HepG2 (cell line): ENCODE measurements around the gene TCF7L2. TPM values are rescaled to one million over a fixed set of nuclear protein-coding genes. Genes with fewer than 3 reads are reported as not detected.

Experiments
- ADNP ChIP-seq: sonication (generic); formaldehyde crosslinking; IDR thresholded peaks from 2 replicates; pipeline ENCODE4 v1.4.0; 2020; ENCODE audit warnings: missing genetic modification reagents
- ARNTL ChIP-seq: sonication (generic); formaldehyde crosslinking; IDR thresholded peaks from 2 replicates; pipeline ENCODE4 v1.4.0; 2020; ENCODE audit warnings: mild to moderate bottlenecking, missing genetic modification reagents
- ELF3 ChIP-seq: IDR thresholded peaks from 2 replicates; pipeline ENCODE4 v1.6.1; 2016; ENCODE audit warnings: missing genetic modification reagents, missing compliant biosample characterization
- HES4 ChIP-seq: sonication (generic); formaldehyde crosslinking; IDR thresholded peaks from 2 replicates; pipeline ENCODE4 v1.9.0; 2021; ENCODE audit warnings: mild to moderate bottlenecking, missing genetic modification reagents, borderline replicate concordance
- HIVEP1 ChIP-seq: sonication (generic); formaldehyde crosslinking; IDR thresholded peaks from 2 replicates; pipeline ENCODE4 v1.4.0; 2020; ENCODE audit warnings: mild to moderate bottlenecking, missing genetic modification reagents
- HMG20A ChIP-seq: IDR thresholded peaks from 2 replicates; pipeline ENCODE4 v1.6.1; 2016; ENCODE audit warnings: borderline replicate concordance
- KDM4B ChIP-seq: sonication (generic); formaldehyde crosslinking; IDR thresholded peaks from 2 replicates; pipeline ENCODE4 v1.4.0; 2020; ENCODE audit warnings: missing genetic modification reagents
- KLF16 ChIP-seq, 2 experiments: sonication (generic) in 1 of 2; formaldehyde crosslinking in 1 of 2; IDR thresholded peaks; 2 replicates each; pipeline versions ENCODE4 v1.6.1 to v1.8.0; 2016 to 2023; ENCODE audit warnings: missing genetic modification reagents in 2 of 2, missing compliant biosample characterization in 1 of 2
- KMT2A ChIP-seq: sonication (generic); formaldehyde crosslinking; IDR thresholded peaks from 2 replicates; pipeline ENCODE4 v1.4.0; 2020; ENCODE audit warnings: missing genetic modification reagents
- MIXL1 ChIP-seq: IDR thresholded peaks from 2 replicates; pipeline ENCODE4 v1.6.1; 2016
- NKX3-1 ChIP-seq: sonication (generic); formaldehyde crosslinking; IDR thresholded peaks from 2 replicates; pipeline ENCODE4 v1.5.0; 2020; ENCODE audit warnings: missing genetic modification reagents
- PHF5A ChIP-seq: IDR thresholded peaks from one replicate; pipeline ENCODE4 v1.6.1; 2018; ENCODE audit warnings: low read depth, missing genetic modification reagents; ENCODE audit not compliant: unreplicated experiment
- POLR2AphosphoS2 ChIP-seq: IDR thresholded peaks from 2 replicates; pipeline ENCODE4 v1.6.1; 2011; ENCODE audit warnings: low read depth, low read length, improper control_type of control experiment
- REL ChIP-seq: sonication (generic); formaldehyde crosslinking; conservative IDR thresholded peaks from 2 replicates; pipeline ENCODE4 v1.8.0; 2022; ENCODE audit warnings: mild to moderate bottlenecking, missing genetic modification reagents, moderate library complexity
- SALL1 ChIP-seq: sonication (generic); formaldehyde crosslinking; IDR thresholded peaks from 2 replicates; pipeline ENCODE4 v1.8.0; 2022; ENCODE audit warnings: mild to moderate bottlenecking, missing genetic modification reagents
- U2AF1 ChIP-seq: fragments of 200-400 bp; formaldehyde crosslinking; optimal IDR thresholded peaks from 2 replicates; pipeline ENCODE3; 2017; ENCODE audit warnings: mild to moderate bottlenecking, low read depth, low read length
- XRCC5 ChIP-seq: fragments of 200-400 bp; formaldehyde crosslinking; optimal IDR thresholded peaks from 2 replicates; pipeline ENCODE3; 2017; ENCODE audit warnings: mild to moderate bottlenecking, low read length
- ZEB1 ChIP-seq: IDR thresholded peaks from 2 replicates; pipeline ENCODE4 v1.6.1; 2012; ENCODE audit warnings: mild to moderate bottlenecking, low read depth, inconsistent platforms; ENCODE audit not compliant: insufficient replicate concordance
- ZKSCAN5 ChIP-seq: sonication (generic); formaldehyde crosslinking; IDR thresholded peaks from 2 replicates; pipeline ENCODE4 v1.5.1; 2020; ENCODE audit warnings: mild to moderate bottlenecking, missing genetic modification reagents
- ZNF333 ChIP-seq: sonication (generic); formaldehyde crosslinking; IDR thresholded peaks from 2 replicates; pipeline ENCODE4 v1.4.0; 2020; ENCODE audit warnings: mild to moderate bottlenecking, missing genetic modification reagents, borderline replicate concordance
- ZNF337 ChIP-seq: sonication (generic); formaldehyde crosslinking; IDR thresholded peaks from 2 replicates; pipeline ENCODE4 v1.5.1; 2020; ENCODE audit warnings: missing genetic modification reagents, low read depth, mild to moderate bottlenecking, borderline replicate concordance
- ZNF562 ChIP-seq: sonication (generic); formaldehyde crosslinking; IDR thresholded peaks from 2 replicates; pipeline ENCODE4 v1.8.0; 2022; ENCODE audit warnings: missing genetic modification reagents, borderline replicate concordance
- polyA plus RNA-seq, 8 experiments: library from polyadenylated mRNA; depleted of rRNA in 3 of 8; stranded (reverse) in 7 of 8; unstranded in 1 of 8; fragments of >200 nt; fragmentation: Illumina TruSeq in 4 of 8; extraction: Trizol in 4 of 8; gene quantifications; 2 replicates each; pipeline versions ENCODE4 v1.2.1 to v1.2.3, GENCODE V29; 2011 to 2016; ENCODE audit warnings: low read depth in 4 of 8, missing spikeins in 1 of 8, mixed read lengths in 1 of 8; ENCODE audit not compliant: insufficient read depth in 1 of 8
- total RNA-seq, 5 experiments: library from RNA; depleted of rRNA; stranded (reverse); fragments of >200 nt; fragmentation: Illumina TruSeq; extraction: Trizol; gene quantifications; 2 replicates each; pipeline ENCODE4 v1.2.3, GENCODE V29; 2016; ENCODE audit warnings: low read depth in 1 of 5
- TF ChIP-seq, protein P1 (sequence below): sonication (generic); formaldehyde crosslinking; IDR thresholded peaks from 2 replicates; pipeline ENCODE4 v1.4.0; 2020; ENCODE audit warnings: missing genetic modification reagents
- TF ChIP-seq, protein P2 (sequence below): sonication (generic); formaldehyde crosslinking; IDR thresholded peaks from 2 replicates; pipeline ENCODE4 v1.4.0; 2020; ENCODE audit warnings: low read depth, mild to moderate bottlenecking, missing genetic modification reagents
- TF ChIP-seq, protein P3 (sequence below): IDR thresholded peaks from 2 replicates; pipeline ENCODE4 v1.6.1; 2018; ENCODE audit warnings: missing genetic modification reagents
- TF ChIP-seq, protein P4 (sequence below): sonication (generic); formaldehyde crosslinking; IDR thresholded peaks from 2 replicates; pipeline ENCODE4 v1.5.1; 2020; ENCODE audit warnings: missing genetic modification reagents, mild to moderate bottlenecking, borderline replicate concordance

TCF7L2 gene
- total and polyA plus RNA-seq, 2 of the 13 experiments (the other 11 are each of a cell fraction or from before 2014, with no cell fraction given), result 3.9 to 13.7 TPM

DNA sequence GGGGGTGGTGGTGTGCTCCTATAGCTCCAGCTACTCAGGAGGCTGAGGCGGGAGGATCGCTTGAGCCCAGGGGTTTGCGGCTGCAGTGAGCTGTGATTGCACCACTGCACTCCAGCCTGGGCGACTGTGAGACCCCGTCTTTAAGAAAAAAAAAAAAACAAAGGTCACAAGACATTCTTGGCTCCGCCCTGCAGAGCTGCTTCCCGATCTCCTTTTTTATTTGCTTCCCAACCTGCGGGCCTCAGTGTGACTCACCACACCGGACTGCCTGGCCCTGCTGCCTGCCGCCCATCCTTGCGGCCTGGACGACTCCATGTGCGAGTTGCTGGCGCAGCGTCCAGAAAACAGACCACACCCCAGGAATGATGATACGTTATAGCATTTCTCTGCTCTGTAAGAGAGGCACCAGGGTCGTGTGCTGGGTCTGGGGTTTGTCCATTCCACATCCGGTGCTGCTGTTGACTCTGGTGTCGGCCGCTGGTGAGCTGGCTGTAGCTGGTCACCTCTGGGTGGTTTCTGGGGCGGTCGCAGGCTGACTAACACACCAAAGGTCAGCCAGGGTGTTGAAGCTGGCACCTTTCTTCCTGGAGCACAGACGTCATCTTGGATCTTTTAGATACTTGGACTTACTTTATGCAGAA is 123.6 kb downstream of the TCF7L2 start (continued):
- TF ChIP-seq U2AF1 (no peak), ARNTL (CRISPR knock-in tag) (peak; percentile 75), XRCC5 (peak; percentile 73), NKX3-1 (CRISPR knock-in tag) (0 out of 2 replicates have a peak, but pooled peaks have one; percentile 66), ZKSCAN5 (CRISPR knock-in tag) (no peak), PHF5A (CRISPR knock-in tag) (no peak), ZNF337 (CRISPR knock-in tag) (peak; percentile 62; the same call in 1 of the 2 replicates), ZNF333 (CRISPR knock-in tag) (no peak), POLR2AphosphoS2 (no peak), HES4 (CRISPR knock-in tag) (no peak), ELF3 (CRISPR knock-in tag) (peak; percentile 75), SALL1 (CRISPR knock-in tag) (peak; percentile 84), KMT2A (CRISPR knock-in tag) (0 out of 2 replicates have a peak, but pooled peaks have one; percentile 62), ADNP (no peak), KLF16 (CRISPR knock-in tag; IDR thresholded peaks at IDR 0.05) (no peak), KDM4B (CRISPR knock-in tag) (no peak), ZNF562 (CRISPR knock-in tag) (no peak), REL (CRISPR knock-in tag) (no peak), ZEB1 (peak; percentile 37), HMG20A (CRISPR knock-in tag) (peak; percentile 68), HIVEP1 (CRISPR knock-in tag) (peak; percentile 76; the same call in 1 of the 2 replicates), MIXL1 (CRISPR knock-in tag) (no peak; the same call in 1 of the 2 replicates)
- TF ChIP-seq, protein P1, sequence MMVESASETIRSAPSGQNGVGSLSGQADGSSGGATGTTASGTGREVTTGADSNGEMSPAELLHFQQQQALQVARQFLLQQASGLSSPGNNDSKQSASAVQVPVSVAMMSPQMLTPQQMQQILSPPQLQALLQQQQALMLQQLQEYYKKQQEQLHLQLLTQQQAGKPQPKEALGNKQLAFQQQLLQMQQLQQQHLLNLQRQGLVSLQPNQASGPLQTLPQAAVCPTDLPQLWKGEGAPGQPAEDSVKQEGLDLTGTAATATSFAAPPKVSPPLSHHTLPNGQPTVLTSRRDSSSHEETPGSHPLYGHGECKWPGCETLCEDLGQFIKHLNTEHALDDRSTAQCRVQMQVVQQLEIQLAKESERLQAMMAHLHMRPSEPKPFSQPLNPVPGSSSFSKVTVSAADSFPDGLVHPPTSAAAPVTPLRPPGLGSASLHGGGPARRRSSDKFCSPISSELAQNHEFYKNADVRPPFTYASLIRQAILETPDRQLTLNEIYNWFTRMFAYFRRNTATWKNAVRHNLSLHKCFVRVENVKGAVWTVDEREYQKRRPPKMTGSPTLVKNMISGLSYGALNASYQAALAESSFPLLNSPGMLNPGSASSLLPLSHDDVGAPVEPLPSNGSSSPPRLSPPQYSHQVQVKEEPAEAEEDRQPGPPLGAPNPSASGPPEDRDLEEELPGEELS (CRISPR knock-in tag), result peak; percentile 88
- TF ChIP-seq, protein P2, sequence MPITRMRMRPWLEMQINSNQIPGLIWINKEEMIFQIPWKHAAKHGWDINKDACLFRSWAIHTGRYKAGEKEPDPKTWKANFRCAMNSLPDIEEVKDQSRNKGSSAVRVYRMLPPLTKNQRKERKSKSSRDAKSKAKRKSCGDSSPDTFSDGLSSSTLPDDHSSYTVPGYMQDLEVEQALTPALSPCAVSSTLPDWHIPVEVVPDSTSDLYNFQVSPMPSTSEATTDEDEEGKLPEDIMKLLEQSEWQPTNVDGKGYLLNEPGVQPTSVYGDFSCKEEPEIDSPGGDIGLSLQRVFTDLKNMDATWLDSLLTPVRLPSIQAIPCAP (CRISPR knock-in tag), result no peak
- TF ChIP-seq, protein P3, sequence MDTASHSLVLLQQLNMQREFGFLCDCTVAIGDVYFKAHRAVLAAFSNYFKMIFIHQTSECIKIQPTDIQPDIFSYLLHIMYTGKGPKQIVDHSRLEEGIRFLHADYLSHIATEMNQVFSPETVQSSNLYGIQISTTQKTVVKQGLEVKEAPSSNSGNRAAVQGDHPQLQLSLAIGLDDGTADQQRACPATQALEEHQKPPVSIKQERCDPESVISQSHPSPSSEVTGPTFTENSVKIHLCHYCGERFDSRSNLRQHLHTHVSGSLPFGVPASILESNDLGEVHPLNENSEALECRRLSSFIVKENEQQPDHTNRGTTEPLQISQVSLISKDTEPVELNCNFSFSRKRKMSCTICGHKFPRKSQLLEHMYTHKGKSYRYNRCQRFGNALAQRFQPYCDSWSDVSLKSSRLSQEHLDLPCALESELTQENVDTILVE (CRISPR knock-in tag), result no peak
- TF ChIP-seq, protein P4, sequence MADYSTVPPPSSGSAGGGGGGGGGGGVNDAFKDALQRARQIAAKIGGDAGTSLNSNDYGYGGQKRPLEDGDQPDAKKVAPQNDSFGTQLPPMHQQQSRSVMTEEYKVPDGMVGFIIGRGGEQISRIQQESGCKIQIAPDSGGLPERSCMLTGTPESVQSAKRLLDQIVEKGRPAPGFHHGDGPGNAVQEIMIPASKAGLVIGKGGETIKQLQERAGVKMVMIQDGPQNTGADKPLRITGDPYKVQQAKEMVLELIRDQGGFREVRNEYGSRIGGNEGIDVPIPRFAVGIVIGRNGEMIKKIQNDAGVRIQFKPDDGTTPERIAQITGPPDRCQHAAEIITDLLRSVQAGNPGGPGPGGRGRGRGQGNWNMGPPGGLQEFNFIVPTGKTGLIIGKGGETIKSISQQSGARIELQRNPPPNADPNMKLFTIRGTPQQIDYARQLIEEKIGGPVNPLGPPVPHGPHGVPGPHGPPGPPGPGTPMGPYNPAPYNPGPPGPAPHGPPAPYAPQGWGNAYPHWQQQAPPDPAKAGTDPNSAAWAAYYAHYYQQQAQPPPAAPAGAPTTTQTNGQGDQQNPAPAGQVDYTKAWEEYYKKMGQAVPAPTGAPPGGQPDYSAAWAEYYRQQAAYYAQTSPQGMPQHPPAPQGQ, result no peak
